ENCODE measurements around the gene STARD9.
"Not testable (repeated sequence)": the region's sequence is repeated elsewhere in the genome, so short reads cannot be mapped to it uniquely, and the experiment has no call there.

The STARD9 gene

GRCh38 chr15:42729409-42729808, 154.0 kb downstream of the STARD9 start:
- no peak for DNase-seq (ENCODE audit: low read depth)

- no peak for DNase-seq (ENCODE audit: low read depth)
Measured at GRCh38 chr15:42730135-42730534, 154.7 kb downstream of the STARD9 start.

- DNase-seq (ENCODE audit: low read depth) = no peak
Measured at GRCh38 chr15:42730536-42730935, 155.1 kb downstream of the STARD9 start.

GRCh38 chr15:42731461-42731860, 156.1 kb downstream of the STARD9 start:
- DNase-seq (ENCODE audit: low read depth) = no peak

GRCh38 chr15:42732095-42732827, 156.9 kb downstream of the STARD9 start:
- no peak for DNase-seq (ENCODE audit: low read depth)

DNA sequence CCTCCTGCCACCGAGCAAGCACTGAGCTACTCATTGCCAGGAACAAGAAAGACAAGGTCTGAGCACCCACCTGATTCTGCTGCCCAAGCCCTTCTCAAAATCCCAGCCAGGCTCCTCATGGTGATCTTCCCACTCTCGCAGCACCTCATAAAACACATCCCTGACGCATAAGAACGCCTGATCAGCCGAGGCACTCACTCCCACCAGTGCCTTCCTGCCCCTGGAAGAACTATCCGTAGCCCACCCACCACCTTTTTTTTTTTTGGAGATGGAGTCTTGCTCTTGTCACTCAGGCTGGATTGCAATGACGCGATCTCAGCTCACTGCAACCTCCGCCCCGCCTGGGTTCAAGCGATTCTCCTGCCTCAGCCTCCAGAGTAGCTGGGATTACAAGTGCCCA, 157.6 kb downstream of the STARD9 start:
- no peak for DNase-seq (ENCODE audit: low read depth)

- DNase-seq (ENCODE audit: low read depth) = no peak
Measured at GRCh38 chr15:42734076-42734672, 158.8 kb downstream of the STARD9 start.

GRCh38 chr15:42735382-42736165, 160.2 kb downstream of the STARD9 start:
- no peak for DNase-seq (ENCODE audit: low read depth)

DNA sequence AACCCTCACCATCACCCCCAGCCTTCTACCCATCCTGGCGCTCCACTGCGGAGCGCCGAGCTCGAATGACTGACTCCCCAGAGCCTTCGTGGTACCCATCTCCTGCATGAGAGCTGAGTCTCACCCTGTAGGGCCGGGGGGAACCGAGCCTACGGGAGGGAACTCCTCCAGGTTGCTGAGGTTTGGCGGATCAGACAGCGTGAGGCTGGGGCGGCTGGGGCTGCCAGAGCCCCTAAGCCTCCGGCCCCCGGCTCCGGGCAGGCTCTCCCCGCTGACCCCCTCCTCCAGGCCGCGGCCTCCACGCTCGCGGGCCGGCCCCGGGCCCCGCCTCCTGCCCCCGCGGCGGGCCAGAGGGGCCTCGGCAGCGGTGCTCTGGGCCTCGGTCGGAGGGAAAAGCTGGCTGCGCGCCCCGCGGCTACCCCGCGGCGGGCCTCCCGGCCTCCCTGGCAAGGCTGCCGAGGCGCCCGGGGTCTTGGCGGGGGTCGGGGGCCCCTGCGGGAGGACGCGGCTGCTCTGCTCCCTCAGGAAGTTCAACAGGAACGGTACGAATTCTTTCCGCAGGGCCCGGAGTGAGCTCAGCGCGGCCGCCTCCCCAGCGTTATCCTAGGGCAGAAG, 160.9 kb downstream of the STARD9 start:
- no peak for DNase-seq (ENCODE audit: low read depth)

DNA sequence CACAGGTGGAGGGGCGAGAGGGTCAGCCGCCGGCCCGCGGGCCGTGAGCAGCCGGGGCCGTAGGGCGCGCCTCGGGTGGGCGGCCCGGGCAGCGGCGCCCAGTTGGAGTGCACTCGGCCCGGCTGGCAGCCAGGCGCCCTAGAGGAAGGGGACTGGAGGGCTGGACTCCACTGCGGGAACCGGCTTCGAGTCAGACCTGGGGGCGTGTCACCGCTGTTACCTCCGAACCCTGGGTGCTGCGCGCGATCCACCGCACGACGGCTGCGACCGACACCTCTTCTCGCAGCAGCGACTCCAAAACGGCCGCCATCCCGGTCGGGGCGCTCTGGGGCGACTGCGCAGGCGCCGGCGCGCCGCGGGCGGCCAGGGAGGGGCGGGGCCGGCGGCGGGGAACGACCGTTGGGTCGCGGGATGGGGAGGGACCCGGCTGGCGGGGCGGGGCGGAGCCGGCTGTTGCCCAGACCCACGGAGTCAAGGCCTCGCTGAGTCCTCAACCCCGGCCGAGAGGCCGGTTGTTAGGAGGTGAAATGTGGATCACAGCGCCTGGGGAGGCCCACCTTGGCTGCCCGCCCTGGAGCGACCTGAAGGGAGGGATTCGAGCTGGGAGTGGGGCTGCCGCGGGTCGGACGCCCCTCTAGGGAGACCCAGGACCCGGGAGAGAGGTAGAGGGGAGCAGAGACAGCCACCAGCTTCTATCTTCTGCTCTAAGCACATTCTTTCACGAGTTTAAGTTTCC, 161.6 kb downstream of the STARD9 start, which contains the start of gene CDAN1:
TSS of gene CDAN1 (minus strand) at position 336 of the 736 bp plus-strand sequence. CDS start at position 310, 26 bp downstream.
- peak; percentile 85 for DNase-seq (ENCODE audit: low read depth)

GRCh38 chr15:42737529-42738328, 162.3 kb downstream of the STARD9 start:
- no peak for DNase-seq (ENCODE audit: low read depth)

DNA sequence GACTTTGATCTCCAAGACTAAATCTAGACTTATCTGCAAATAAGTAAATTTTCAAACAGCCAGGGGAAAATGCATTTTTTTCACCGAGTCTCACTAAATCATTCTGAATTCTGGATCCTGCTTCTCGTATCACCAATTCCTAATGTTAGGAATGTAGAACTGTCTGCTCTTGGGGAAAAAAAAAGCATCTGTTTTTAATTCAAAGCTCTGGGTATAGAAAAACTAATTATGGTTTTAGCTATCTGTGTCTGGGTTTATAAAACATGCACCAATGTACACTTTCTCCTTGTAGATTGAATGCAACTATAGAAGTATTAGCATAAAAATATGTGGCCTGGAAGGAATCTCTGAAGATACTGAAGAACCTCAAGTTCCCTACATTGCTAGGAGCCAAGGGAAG, 166.3 kb downstream of the STARD9 start:
- DNase-seq (ENCODE audit: low read depth) = no peak

- no peak for DNase-seq (ENCODE audit: low read depth)
Measured at GRCh38 chr15:42742149-42742548, 166.7 kb downstream of the STARD9 start.

GRCh38 chr15:42744195-42744594, 168.8 kb downstream of the STARD9 start:
- DNase-seq (ENCODE audit: low read depth) = no peak

DNA sequence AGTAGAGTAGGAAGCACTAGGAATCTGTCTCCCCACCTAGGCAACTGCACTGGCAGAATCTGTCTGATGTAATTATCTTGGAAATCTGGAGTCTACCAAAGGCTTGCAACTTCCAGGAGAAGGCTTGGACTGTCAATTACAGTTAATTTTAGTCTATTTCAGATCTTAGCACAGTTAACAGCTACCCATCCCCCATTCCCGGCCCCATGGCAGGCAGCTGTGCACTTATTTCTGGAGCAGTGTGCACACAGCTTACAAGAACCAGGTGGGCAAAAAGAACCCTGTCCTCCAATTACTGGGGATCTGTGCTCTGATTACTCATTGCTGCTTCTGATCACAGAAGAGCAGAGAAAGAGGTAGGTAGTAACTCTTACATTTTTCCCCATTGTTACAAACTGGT, 173.9 kb downstream of the STARD9 start:
- no peak for DNase-seq (ENCODE audit: low read depth)

DNA sequence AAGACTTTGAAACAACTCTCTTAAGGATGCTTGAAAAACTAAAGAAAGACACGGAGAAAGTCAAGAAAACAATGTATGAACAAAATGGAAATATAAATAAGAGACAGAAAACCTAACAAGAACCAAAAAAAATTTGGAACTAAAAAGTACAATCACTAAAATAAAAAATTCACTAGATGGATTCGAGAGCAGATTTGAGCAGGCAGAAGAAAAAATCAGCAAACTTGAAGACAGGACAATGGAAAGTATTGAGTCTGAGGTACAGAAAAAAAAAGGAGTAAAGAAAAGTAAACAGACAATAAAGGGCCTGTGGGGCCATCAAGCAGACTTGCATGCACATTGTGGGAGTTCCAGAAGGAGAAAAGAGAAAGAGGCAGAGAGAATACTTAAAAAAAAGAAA, 174.9 kb downstream of the STARD9 start:
- no peak for DNase-seq (ENCODE audit: low read depth)

GRCh38 chr15:42759093-42759492, 183.7 kb downstream of the STARD9 start:
- no peak for DNase-seq (ENCODE audit: low read depth)

DNA sequence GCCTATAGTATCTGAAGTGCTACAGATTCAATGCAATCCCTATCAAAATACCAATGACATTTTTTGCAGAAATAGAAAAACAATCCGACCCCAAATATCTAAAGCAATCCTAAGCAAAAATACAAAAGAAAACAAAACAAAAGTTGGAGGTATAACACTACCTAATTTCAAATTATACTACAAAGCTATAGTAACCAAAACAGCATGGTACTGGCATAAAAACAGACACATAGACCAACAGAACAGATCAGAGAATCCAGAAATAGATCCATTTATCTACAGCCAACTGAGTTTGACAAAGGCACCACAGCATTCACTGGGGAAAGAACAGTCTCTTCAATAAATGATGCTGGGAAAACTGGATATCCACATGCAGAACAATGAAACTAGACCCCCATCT, 185.4 kb downstream of the STARD9 start:
- no peak for DNase-seq (ENCODE audit: low read depth)

- DNase-seq (ENCODE audit: low read depth) = not testable (repeated sequence)
Measured at GRCh38 chr15:42761813-42762212, 186.4 kb downstream of the STARD9 start.

GRCh38 chr15:42764154-42764731, 188.8 kb downstream of the STARD9 start:
- DNase-seq (ENCODE audit: low read depth) = not testable (repeated sequence)

- not testable (repeated sequence) for DNase-seq (ENCODE audit: low read depth)
Measured at GRCh38 chr15:42766109-42766508, 190.7 kb downstream of the STARD9 start.

Data from stimulated activated CD8-positive, alpha-beta memory T cell treated with anti-CD3 and anti-CD28 coated beads, Interleukin-15, amount 100 ng/mL, for 1 hour (primary cell).